Neural cell (in vitro differentiated cells): Measurements from ENCODE around the gene TMC1. TPM values are rescaled to one million over a fixed set of nuclear protein-coding genes. Genes with fewer than 3 reads are reported as not detected.

Experiments used
- H2AFZ ChIP-seq: fragments of 200-600, 300-800 bp; sonication (generic), shearing (Covaris generic); 2 replicates; pipeline ENCODE4 v1.6.0; 2014; ENCODE audit warnings: low read depth, mild to moderate bottlenecking, antibody characterized with exemption, low read length, moderate library complexity
- H3F3A ChIP-seq: fragments of 200-600 bp; shearing (Covaris generic); 2 replicates; pipeline ENCODE4 v1.6.1; 2016; ENCODE audit warnings: mild to moderate bottlenecking, moderate library complexity, mixed read lengths, antibody characterized with exemption, low read length; ENCODE audit not compliant: insufficient read depth, poor library complexity, severe bottlenecking
- H3K27ac ChIP-seq: fragments of 200-600, 300-800 bp; sonication (generic), shearing (Covaris generic); 2 replicates; pipeline ENCODE4 v1.5.1; 2014; ENCODE audit warnings: mild to moderate bottlenecking, low read length, moderate library complexity
- H3K27me3 ChIP-seq: fragments of 300-800, 200-600 bp; sonication (generic), shearing (Covaris generic); 2 replicates; pipeline ENCODE4 v1.6.0; 2014; ENCODE audit warnings: mild to moderate bottlenecking, low read depth, low read length, moderate library complexity; ENCODE audit not compliant: insufficient read depth
- H3K36me3 ChIP-seq: fragments of 300-800, 200-600 bp; sonication (generic), shearing (Covaris generic); 2 replicates; pipeline ENCODE4 v1.5.1; 2014; ENCODE audit warnings: mild to moderate bottlenecking, antibody characterized with exemption, low read length, moderate library complexity; ENCODE audit not compliant: insufficient read depth
- H3K4me2 ChIP-seq: fragments of 300-800, 200-600 bp; sonication (generic), shearing (Covaris generic); 2 replicates; pipeline ENCODE4 v1.6.0; 2014; ENCODE audit warnings: mild to moderate bottlenecking, low read length
- H3K4me3 ChIP-seq: fragments of 300-800, 200-600 bp; sonication (generic), shearing (Covaris generic); 2 replicates; pipeline ENCODE4 v1.5.1; 2014; ENCODE audit warnings: mild to moderate bottlenecking, low read length, moderate library complexity
- H3K79me2 ChIP-seq: fragments of 200-600 bp; shearing (Covaris generic); replicated peaks from 2 replicates; pipeline ENCODE4 v1.6.0; 2014; ENCODE audit warnings: mild to moderate bottlenecking, low read length, moderate library complexity; ENCODE audit not compliant: insufficient read depth
- H3K9ac ChIP-seq: fragments of 300-800, 200-600 bp; sonication (generic), shearing (Covaris generic); 2 replicates; pipeline ENCODE4 v1.6.1; 2016; ENCODE audit warnings: mild to moderate bottlenecking, low read length, mixed read lengths
- H3K9me2 ChIP-seq: fragments of 200-600 bp; shearing (Covaris generic); 2 replicates; pipeline ENCODE4 v1.6.1; 2016; ENCODE audit warnings: mild to moderate bottlenecking, low read length, mixed read lengths; ENCODE audit not compliant: insufficient read depth
- H3K9me3 ChIP-seq: fragments of 200-600, 300-800 bp; sonication (generic), shearing (Covaris generic); 2 replicates; pipeline ENCODE4 v1.6.1; 2016; ENCODE audit warnings: mild to moderate bottlenecking, mixed run types, low read length, moderate library complexity, mixed read lengths
- H4K20me1 ChIP-seq: fragments of 200-600 bp; shearing (Covaris generic); 2 replicates; pipeline ENCODE4 v1.6.1; 2016; ENCODE audit warnings: mild to moderate bottlenecking, mixed run types; ENCODE audit not compliant: insufficient read depth
- CTCF ChIP-seq: fragments of 450-650 bp; IDR thresholded peaks from 2 replicates; pipeline ENCODE4 v1.5.1; 2014; ENCODE audit warnings: antibody characterized with exemption, mild to moderate bottlenecking, moderate library complexity; ENCODE audit not compliant: poor library complexity, severe bottlenecking
- EP300 ChIP-seq: fragments of 450-650 bp; conservative IDR thresholded peaks from 2 replicates; pipeline ENCODE4 v1.6.1; 2014; ENCODE audit warnings: antibody characterized with exemption, mild to moderate bottlenecking, moderate library complexity; ENCODE audit not compliant: poor library complexity, severe bottlenecking
- EZH2 ChIP-seq: fragments of 200-600, 300-800 bp; shearing (Covaris generic), sonication (generic); IDR thresholded peaks from 2 replicates; pipeline ENCODE4 v1.6.1; 2014; ENCODE audit warnings: antibody characterized with exemption, low read length, borderline replicate concordance, mild to moderate bottlenecking; ENCODE audit not compliant: insufficient read depth, poor library complexity, severe bottlenecking
- MXI1 ChIP-seq: fragments of 450-650 bp; conservative IDR thresholded peaks from 2 replicates; pipeline ENCODE4 v1.6.1; 2014; ENCODE audit warnings: antibody characterized with exemption, mild to moderate bottlenecking; ENCODE audit not compliant: poor library complexity, severe bottlenecking
- POLR2AphosphoS5 ChIP-seq: IDR thresholded peaks from 2 replicates; pipeline ENCODE4 v1.6.1; 2012
- RAD21 ChIP-seq: fragments of 450-650 bp; conservative IDR thresholded peaks from 2 replicates; pipeline ENCODE4 v1.6.1; 2014; ENCODE audit warnings: antibody characterized with exemption, mild to moderate bottlenecking, moderate library complexity
- REST ChIP-seq: IDR thresholded peaks from 2 replicates; pipeline ENCODE4 v1.6.1; 2012; ENCODE audit warnings: borderline replicate concordance
- SMC3 ChIP-seq: fragments of 450-650 bp; conservative IDR thresholded peaks from 2 replicates; pipeline ENCODE4 v1.6.1; 2014; ENCODE audit warnings: antibody characterized with exemption, mild to moderate bottlenecking, moderate library complexity; ENCODE audit not compliant: poor library complexity
- TAF1 ChIP-seq: IDR thresholded peaks from 2 replicates; pipeline ENCODE4 v1.6.1; 2012; ENCODE audit warnings: low read depth
- polyA plus RNA-seq: library from polyadenylated mRNA; depleted of rRNA; stranded (reverse); fragments of >200 nt; gene quantifications from 2 replicates; pipeline ENCODE4 v1.2.3, GENCODE V29; 2014

Gene TMC1
- polyA plus RNA-seq, 1 donor from 2014 or later: not detected

- no peaks in the 10 kb centered on the region for H3K36me3 ChIP-seq
- no peak overlapping the region for H3K4me3 ChIP-seq
- H3K79me2 ChIP-seq: no peaks in the 10 kb centered on the region
- H3K27me3 ChIP-seq: no peaks in the 10 kb centered on the region
- TF ChIP-seq RAD21 (no peak), EP300 (no peak), POLR2AphosphoS5 (no peak), TAF1 (no peak), MXI1 (no peak), REST (no peak), CTCF (no peak), EZH2 (no peak), SMC3 (no peak)
- H3K4me2 ChIP-seq: no peak overlapping the region
- H3K9ac ChIP-seq: no peak overlapping the region
- H4K20me1 ChIP-seq: no peaks in the 10 kb centered on the region
- no peaks in the 10 kb centered on the region for H3F3A ChIP-seq
- no peaks in the 10 kb centered on the region for H3K9me2 ChIP-seq
- H3K27ac ChIP-seq: no peak overlapping the region
- H2AFZ ChIP-seq: no peak overlapping the region
- H3K9me3 ChIP-seq: no peaks in the 10 kb centered on the region
These were observed 315.4 kb downstream of the TMC1 start for GRCh38 chr9:72836790-72837189.

- no peaks in the 10 kb centered on the region for H3K36me3 ChIP-seq
- no peak overlapping the region for H3K9ac ChIP-seq
- no peak overlapping the region for H2AFZ ChIP-seq
- H3F3A ChIP-seq: no peaks in the 10 kb centered on the region
- no peaks in the 10 kb centered on the region for H3K9me2 ChIP-seq
- no peaks in the 10 kb centered on the region for H4K20me1 ChIP-seq
- H3K4me2 ChIP-seq: no peak overlapping the region
- no peak overlapping the region for H3K4me3 ChIP-seq
- TF ChIP-seq RAD21 (no peak), POLR2AphosphoS5 (no peak), REST (no peak), SMC3 (no peak), TAF1 (no peak), CTCF (no peak)
- H3K27me3 ChIP-seq: no peaks in the 10 kb centered on the region
- H3K27ac ChIP-seq: no peak overlapping the region
- no peaks in the 10 kb centered on the region for H3K9me3 ChIP-seq
- no peaks in the 10 kb centered on the region for H3K79me2 ChIP-seq
These were observed 317.7 kb downstream of the TMC1 start for GRCh38 chr9:72839085-72839484.
